ENCODE data around the gene B3GALT4.
A peak's percentile ranks its signal among the peaks of the same experiment; 100 is the strongest.

B3GALT4 gene

GRCh38 chr6:33315793-33316602 lies 39.1 kb downstream of the B3GALT4 start:
- no peak for DNase-seq

DNA sequence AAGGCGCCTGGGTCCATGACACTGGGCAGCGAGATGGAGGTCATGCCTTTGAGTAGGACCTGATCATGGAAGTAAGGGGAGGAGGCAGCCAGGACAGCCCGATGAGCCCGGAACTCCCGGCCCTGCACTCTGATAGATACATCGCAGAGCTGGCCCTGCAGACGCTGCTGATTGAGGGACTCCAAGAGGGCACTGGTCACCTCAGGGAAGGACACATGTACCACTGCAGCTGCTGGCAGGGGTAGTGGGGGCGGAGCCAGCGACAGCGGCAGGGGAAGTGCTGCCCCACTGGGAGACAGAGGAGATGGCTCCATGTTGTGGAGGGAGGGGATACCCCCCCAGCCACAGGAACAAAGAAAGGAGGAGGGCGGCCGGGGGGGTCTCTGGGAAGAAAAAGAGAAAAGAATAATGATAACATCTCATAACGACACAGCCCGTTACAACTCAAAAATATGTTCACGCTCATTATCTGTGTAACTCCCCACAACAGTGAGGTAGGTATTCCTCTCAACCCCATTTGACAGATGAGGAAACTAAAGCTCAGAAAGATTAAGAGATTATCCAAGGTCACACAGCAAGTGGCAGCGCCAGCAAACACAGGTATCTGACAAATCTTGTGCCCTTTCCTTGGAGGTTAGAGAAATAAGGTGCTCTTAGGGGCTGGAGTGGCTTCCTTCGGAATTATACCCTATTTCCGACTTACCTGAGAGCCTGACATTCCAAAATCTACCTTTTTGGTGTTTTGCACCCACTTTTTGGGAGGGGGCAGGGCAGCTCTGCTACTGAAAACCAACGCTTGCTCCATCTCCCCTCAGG lies 39.9 kb downstream of the B3GALT4 start:
- no peak for DNase-seq

- no peak for DNase-seq
Observed at GRCh38 chr6:33317419-33317668, 40.4 kb downstream of the B3GALT4 start.

- peak; percentile 94 for DNase-seq
Observed at GRCh38 chr6:33317669-33318425, 40.9 kb downstream of the B3GALT4 start, which contains the start of gene ZBTB22. TSS of gene ZBTB22 (minus strand) at chr6:33317744. CDS start at chr6:33316916, 828 bp downstream.

GRCh38 chr6:33318426-33319073 lies 41.6 kb downstream of the B3GALT4 start:
- no peak for DNase-seq

GRCh38 chr6:33319939-33320314 lies 43.0 kb downstream of the B3GALT4 start:
- no peak for DNase-seq

DNA sequence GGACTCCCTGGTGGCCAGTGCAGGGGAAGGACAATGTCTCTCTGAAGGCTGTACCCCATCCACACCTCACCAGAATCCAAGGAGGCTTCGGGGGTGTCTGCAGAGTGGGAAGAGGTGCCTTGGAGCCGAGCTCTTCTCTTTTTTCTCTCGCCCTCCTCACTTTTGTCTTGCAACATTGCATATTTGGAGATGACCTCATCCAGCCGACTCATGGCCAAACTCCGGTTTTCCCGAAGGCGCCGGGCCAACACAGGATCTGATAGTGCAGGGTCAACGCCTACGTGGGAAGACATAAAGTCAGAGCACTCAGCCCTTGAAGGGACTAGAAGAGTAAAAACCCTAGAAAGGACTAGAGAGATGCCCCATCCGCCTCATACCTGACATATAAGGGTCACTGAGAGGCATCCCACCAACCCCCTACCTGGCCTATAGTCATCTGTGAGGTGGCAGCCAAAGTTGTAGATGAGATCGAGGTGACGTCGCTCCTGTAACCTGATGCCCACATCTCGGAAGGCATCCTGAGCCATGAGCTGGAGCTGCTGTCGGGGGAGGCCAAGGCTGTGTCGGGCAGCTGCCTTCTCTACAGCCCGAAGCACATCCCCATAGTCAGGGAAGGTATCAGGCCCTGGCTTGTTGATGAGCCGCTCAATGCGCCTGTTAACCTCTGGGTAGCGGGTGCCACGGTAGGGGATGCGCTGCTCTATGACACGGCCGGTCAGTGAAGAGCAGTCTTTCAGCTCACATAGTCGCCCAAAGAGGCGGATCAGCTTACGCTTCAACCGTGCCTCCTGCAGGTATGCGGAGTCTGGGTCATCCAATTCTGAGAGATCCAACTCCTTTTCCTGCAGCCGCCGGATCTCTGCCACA lies 43.6 kb downstream of the B3GALT4 start:
- no peak for DNase-seq

DNA sequence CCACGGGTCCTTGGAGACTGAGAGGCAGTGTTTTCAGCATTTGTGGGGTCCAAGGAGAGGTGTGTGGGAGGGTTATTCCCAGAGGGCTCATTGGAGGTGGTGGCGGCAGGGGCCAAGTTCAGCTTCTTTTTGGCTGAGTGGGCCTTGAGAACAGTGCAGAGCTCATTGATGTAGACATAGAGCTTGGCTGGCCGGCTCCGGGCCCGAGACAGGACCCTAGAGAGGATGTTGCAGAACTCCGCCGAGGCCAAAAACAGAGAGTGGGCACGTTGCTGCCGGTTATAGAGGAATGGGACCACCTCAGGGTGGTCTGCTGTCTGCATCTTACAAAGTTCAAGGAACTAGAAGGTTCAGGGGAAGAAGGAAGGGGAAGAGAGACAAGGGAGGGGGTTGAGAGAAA lies 44.3 kb downstream of the B3GALT4 start:
- DNase-seq, result no peak

GRCh38 chr6:33323623-33323948 lies 46.7 kb downstream of the B3GALT4 start:
- DNase-seq, result no peak

DNA sequence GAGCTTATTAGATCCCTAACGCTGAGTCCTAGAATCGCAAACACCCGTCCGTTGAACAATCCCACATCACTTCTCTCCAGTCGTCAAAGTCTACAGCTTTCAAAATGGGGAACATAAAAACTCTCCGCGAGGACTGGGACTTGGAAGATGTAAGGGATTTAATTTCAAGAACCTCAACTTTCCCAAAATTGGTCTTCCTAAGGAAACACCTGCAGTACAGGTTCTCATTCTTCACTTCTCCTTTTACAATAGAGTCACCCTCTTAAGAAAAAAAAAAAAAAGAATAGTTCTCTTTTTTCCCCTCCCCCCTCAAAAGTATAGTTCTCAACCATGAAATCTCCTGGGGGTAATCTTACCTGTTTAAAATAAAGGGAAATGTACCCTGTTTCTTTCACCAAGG lies 47.2 kb downstream of the B3GALT4 start:
- DNase-seq, result no peak

All from stimulated activated CD4-positive, alpha-beta T cell treated with anti-CD3 and anti-CD28 coated beads, Interleukin-12 subunit alpha, Interleukin-12 subunit beta, amount 100 ng/mL, for 4 hours (primary cell).